Astrocyte (in vitro differentiated cells and primary cell): ENCODE measurements around the gene CMSS1.

Experiments
- EZH2 ChIP-seq: IDR thresholded peaks from 2 replicates; pipeline ENCODE4 v1.6.1; 2012; ENCODE audit warnings: mild to moderate bottlenecking, low read length, inconsistent platforms; ENCODE audit not compliant: insufficient read depth
- TF ChIP-seq, protein P1 (sequence below): IDR thresholded peaks from 2 replicates; pipeline ENCODE4 v1.5.1; 2011; ENCODE audit warnings: low read depth, mild to moderate bottlenecking, inconsistent platforms, low read length, moderate library complexity; ENCODE audit not compliant: insufficient read depth

GRCh38 chr3:100209169-100209568 is 391.5 kb downstream of the CMSS1 start:
- TF ChIP-seq, protein P1, sequence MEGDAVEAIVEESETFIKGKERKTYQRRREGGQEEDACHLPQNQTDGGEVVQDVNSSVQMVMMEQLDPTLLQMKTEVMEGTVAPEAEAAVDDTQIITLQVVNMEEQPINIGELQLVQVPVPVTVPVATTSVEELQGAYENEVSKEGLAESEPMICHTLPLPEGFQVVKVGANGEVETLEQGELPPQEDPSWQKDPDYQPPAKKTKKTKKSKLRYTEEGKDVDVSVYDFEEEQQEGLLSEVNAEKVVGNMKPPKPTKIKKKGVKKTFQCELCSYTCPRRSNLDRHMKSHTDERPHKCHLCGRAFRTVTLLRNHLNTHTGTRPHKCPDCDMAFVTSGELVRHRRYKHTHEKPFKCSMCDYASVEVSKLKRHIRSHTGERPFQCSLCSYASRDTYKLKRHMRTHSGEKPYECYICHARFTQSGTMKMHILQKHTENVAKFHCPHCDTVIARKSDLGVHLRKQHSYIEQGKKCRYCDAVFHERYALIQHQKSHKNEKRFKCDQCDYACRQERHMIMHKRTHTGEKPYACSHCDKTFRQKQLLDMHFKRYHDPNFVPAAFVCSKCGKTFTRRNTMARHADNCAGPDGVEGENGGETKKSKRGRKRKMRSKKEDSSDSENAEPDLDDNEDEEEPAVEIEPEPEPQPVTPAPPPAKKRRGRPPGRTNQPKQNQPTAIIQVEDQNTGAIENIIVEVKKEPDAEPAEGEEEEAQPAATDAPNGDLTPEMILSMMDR, result no peak
- no peak for TF ChIP-seq EZH2
